ENCODE results near the gene ZNF697.
"Not testable (repeated sequence)": the region's sequence is repeated elsewhere in the genome, so short reads cannot be mapped to it uniquely, and the experiment has no call there.

The ZNF697 gene

GRCh38 chr1:119602789-119603188 lies 45.3 kb downstream of the ZNF697 start:
- not testable (repeated sequence) for DNase-seq (ENCODE audit: low spot score)

GRCh38 chr1:119602169-119602568 lies 45.9 kb downstream of the ZNF697 start:
- DNase-seq (ENCODE audit: low spot score) = no peak

GRCh38 chr1:119600976-119601375 lies 47.1 kb downstream of the ZNF697 start:
- DNase-seq (ENCODE audit: low spot score) = no peak

DNA sequence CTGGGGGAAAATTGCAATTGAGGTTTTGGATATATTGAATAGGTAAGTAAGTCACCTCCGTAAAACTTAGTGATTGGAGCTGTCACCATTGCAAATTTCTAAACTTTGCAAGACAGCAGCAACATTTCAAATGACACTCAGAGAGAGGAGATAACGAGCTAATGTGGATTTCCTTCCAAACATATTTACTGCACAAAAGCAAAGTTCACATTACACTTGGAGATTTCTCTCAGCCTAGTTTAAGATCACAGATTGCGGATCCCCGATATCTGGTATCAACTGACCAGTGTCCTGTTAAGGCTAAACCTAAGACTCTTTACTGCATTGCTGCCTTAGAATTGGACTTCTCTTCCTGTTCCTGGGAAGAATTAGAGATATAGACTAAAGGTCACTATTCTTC lies 47.5 kb downstream of the ZNF697 start:
- DNase-seq (ENCODE audit: low spot score) = no peak

DNA sequence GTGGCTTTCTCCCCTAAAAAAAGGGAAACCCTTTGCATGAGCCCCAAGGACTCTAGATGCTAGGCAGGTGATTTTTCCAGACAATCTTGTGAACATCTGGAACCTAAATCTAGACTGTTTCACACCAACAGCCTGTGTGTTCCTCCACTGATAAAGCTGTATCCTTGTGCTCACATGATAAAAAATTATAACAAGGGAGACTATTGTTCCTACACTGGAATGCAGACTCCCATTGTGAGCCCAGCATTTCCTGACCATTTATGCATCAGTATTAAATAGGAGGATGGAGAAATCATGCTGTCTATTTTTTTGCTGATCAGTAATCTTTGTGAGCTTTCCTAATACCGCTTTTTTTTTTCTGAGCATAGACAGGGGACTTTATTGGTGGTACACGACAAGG lies 52.5 kb downstream of the ZNF697 start:
- DNase-seq (ENCODE audit: low spot score) = no peak

- DNase-seq (ENCODE audit: low spot score) = no peak
These were observed 52.9 kb downstream of the ZNF697 start for GRCh38 chr1:119595168-119595567.

- DNase-seq (ENCODE audit: low spot score) = no peak
These were observed 53.7 kb downstream of the ZNF697 start for GRCh38 chr1:119594376-119594775.

- DNase-seq (ENCODE audit: low spot score) = no peak
These were observed 54.3 kb downstream of the ZNF697 start for GRCh38 chr1:119593805-119594204.

- DNase-seq (ENCODE audit: low spot score) = no peak
These were observed 57.7 kb downstream of the ZNF697 start for GRCh38 chr1:119590393-119590792.

- DNase-seq (ENCODE audit: low spot score) = no peak
These were observed 59.4 kb downstream of the ZNF697 start for GRCh38 chr1:119588621-119589020.

DNA sequence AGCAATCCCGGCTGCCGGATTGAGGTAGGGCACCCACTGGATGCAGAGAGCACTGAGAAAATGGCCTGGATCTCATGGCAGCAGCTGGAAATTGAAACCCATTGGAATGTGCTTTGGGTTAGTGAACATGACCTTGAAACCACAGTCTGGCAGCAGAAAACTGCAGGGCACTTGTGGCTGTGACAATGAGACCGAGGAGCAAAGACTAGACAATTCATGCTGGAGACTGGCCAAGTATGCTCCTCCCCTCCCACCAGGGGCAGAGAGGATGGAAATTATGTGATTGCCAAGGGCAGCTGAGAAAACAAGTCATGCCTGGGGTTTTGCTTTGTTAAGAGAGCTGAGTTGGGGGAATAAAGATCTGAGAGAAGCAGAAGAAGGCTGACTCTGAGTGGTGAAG lies 60.7 kb downstream of the ZNF697 start:
- no peak for DNase-seq (ENCODE audit: low spot score)

GRCh38 chr1:119585801-119586200 lies 62.3 kb downstream of the ZNF697 start:
- not testable (repeated sequence) for DNase-seq (ENCODE audit: low spot score)

GRCh38 chr1:119582801-119583200 lies 65.3 kb downstream of the ZNF697 start:
- peak; percentile 49 for DNase-seq (ENCODE audit: low spot score)

DNA sequence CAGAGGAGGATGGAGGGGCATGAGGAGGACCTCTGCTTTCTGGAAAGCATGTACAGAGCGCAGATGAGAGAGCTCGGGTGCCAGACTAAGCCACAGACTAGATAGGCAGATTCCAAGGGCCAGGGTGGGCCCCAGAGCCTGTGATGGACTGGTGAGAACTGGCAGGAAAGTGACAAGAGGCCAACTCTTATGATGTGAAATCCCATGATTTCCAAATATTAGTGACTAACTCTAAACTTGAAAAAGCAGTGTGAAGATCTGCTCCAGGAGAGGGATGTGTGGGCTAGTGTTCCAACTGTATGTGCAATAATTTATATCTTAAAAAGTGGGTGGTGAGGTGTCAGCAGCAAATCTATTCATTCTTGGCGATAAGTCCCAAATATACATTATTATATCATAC lies 67.0 kb downstream of the ZNF697 start:
- DNase-seq (ENCODE audit: low spot score) = not testable (repeated sequence)

DNA sequence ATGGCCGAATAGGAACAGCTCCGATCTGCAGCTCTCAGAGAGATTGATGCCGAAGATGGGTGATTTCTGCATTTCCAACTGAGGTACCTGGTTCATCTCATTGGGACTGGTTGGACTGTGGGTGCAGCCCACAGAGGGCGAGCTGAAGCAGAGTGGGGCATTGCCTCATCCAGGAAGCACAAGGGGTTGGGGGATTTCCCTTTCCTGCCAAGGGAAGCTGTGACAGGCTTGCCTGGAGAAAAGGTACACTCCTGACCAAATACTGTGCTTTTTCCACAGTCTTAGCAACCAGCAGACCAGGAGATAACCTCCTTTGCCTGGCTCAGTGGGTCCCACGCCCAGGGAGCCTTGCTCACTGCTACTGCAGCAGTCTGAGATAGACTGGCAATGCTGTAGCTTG lies 74.2 kb downstream of the ZNF697 start:
- no peak for DNase-seq (ENCODE audit: low spot score)

- DNase-seq (ENCODE audit: low spot score) = not testable (repeated sequence)
These were observed 78.0 kb downstream of the ZNF697 start for GRCh38 chr1:119569930-119570622.

All from LoVo (cell line).